ENCODE results near the gene JAK1.

DNA sequence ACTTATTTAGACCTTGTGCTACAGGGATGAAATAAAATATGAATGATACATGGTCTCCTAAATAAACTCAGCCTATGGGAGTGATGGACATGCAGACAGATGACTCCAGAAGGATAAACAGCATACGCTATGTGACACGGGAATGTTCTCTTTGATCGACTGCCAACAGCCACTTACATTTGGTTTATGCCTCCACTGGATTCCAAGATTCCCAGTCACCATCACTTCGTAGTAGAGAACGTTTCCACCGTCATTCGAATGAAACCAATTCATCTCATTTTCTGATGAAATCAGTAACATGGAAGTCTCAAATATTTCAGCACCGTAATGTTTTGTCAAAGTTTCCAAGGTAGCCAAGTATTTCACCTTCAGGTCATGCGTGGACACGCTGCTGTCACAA lies 99.7 kb downstream of the JAK1 start:
- TF ChIP-seq POLR2AphosphoS5 (IDR thresholded peaks at IDR 0.05; ENCODE audit: low read depth, low read length) (no peak), SIN3A (IDR thresholded peaks at IDR 0.05; ENCODE audit: borderline replicate concordance, insufficient read depth, low read depth, low read length) (no peak), TCF7L2 (IDR thresholded peaks at IDR 0.05; ENCODE audit: low read depth, low read length) (no peak)
- TF ChIP-seq, protein P1, sequence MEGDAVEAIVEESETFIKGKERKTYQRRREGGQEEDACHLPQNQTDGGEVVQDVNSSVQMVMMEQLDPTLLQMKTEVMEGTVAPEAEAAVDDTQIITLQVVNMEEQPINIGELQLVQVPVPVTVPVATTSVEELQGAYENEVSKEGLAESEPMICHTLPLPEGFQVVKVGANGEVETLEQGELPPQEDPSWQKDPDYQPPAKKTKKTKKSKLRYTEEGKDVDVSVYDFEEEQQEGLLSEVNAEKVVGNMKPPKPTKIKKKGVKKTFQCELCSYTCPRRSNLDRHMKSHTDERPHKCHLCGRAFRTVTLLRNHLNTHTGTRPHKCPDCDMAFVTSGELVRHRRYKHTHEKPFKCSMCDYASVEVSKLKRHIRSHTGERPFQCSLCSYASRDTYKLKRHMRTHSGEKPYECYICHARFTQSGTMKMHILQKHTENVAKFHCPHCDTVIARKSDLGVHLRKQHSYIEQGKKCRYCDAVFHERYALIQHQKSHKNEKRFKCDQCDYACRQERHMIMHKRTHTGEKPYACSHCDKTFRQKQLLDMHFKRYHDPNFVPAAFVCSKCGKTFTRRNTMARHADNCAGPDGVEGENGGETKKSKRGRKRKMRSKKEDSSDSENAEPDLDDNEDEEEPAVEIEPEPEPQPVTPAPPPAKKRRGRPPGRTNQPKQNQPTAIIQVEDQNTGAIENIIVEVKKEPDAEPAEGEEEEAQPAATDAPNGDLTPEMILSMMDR (IDR thresholded peaks at IDR 0.05) = no peak
- TF ChIP-seq, protein P2, sequence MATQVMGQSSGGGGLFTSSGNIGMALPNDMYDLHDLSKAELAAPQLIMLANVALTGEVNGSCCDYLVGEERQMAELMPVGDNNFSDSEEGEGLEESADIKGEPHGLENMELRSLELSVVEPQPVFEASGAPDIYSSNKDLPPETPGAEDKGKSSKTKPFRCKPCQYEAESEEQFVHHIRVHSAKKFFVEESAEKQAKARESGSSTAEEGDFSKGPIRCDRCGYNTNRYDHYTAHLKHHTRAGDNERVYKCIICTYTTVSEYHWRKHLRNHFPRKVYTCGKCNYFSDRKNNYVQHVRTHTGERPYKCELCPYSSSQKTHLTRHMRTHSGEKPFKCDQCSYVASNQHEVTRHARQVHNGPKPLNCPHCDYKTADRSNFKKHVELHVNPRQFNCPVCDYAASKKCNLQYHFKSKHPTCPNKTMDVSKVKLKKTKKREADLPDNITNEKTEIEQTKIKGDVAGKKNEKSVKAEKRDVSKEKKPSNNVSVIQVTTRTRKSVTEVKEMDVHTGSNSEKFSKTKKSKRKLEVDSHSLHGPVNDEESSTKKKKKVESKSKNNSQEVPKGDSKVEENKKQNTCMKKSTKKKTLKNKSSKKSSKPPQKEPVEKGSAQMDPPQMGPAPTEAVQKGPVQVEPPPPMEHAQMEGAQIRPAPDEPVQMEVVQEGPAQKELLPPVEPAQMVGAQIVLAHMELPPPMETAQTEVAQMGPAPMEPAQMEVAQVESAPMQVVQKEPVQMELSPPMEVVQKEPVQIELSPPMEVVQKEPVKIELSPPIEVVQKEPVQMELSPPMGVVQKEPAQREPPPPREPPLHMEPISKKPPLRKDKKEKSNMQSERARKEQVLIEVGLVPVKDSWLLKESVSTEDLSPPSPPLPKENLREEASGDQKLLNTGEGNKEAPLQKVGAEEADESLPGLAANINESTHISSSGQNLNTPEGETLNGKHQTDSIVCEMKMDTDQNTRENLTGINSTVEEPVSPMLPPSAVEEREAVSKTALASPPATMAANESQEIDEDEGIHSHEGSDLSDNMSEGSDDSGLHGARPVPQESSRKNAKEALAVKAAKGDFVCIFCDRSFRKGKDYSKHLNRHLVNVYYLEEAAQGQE (IDR thresholded peaks at IDR 0.05; ENCODE audit: insufficient read depth in 1 of 2, low read depth in 2 of 2, low read length in 1 of 2) = no peak

Measured in Panc1 (cell line).